Smooth muscle cell of the brain vasculature (primary cell): ENCODE results near the gene SRSF5.
"Not testable (repeated sequence)": the region's sequence is repeated elsewhere in the genome, so short reads cannot be mapped to it uniquely, and the experiment has no call there.

Source experiments
- DNase-seq: peaks from one replicate; pipeline ENCODE4 v3.0.0-alpha.2; 2012; ENCODE audit warnings: low read depth, low spot score

The SRSF5 gene

GRCh38 chr14:69766984-69767368 lies at the start of gene SRSF5:
Gene SRSF5, plus strand, starts transcription at chr14:69767142. Its CDS starts 1,015 bp downstream, at chr14:69768157.
- peak; percentile 94 for DNase-seq

- DNase-seq = not testable (repeated sequence)
Observed at GRCh38 chr14:69718614-69719013, 48.3 kb upstream of the SRSF5 start.

- DNase-seq = no peak
Observed at GRCh38 chr14:69719501-69719951, 47.4 kb upstream of the SRSF5 start.

GRCh38 chr14:69720912-69721311 lies 46.0 kb upstream of the SRSF5 start:
- DNase-seq = no peak

GRCh38 chr14:69726761-69727511 lies 40.0 kb upstream of the SRSF5 start:
- DNase-seq = no peak

- DNase-seq = no peak
Observed at GRCh38 chr14:69727860-69728259, 39.1 kb upstream of the SRSF5 start.

- DNase-seq = not testable (repeated sequence)
Observed at GRCh38 chr14:69731919-69732598, 34.9 kb upstream of the SRSF5 start.

- DNase-seq = not testable (repeated sequence)
Observed at GRCh38 chr14:69736405-69736804, 30.5 kb upstream of the SRSF5 start.

GRCh38 chr14:69741055-69741454 lies 25.9 kb upstream of the SRSF5 start:
- DNase-seq = no peak

- DNase-seq = no peak
Observed at GRCh38 chr14:69749956-69750355, 17.0 kb upstream of the SRSF5 start.

- DNase-seq = no peak
Observed at GRCh38 chr14:69750495-69750894, 16.4 kb upstream of the SRSF5 start.

GRCh38 chr14:69752773-69753172 lies 14.2 kb upstream of the SRSF5 start:
- DNase-seq = no peak

- DNase-seq = no peak
Observed at GRCh38 chr14:69753860-69754259, 13.1 kb upstream of the SRSF5 start.

- DNase-seq = no peak
Observed at GRCh38 chr14:69754487-69754886, 12.5 kb upstream of the SRSF5 start.

- DNase-seq = no peak
Observed at GRCh38 chr14:69755296-69755695, 11.6 kb upstream of the SRSF5 start.

GRCh38 chr14:69755784-69756183 lies 11.2 kb upstream of the SRSF5 start:
- DNase-seq = no peak

- no peak for DNase-seq
Observed at GRCh38 chr14:69756298-69756697, 10.6 kb upstream of the SRSF5 start.

- no peak for DNase-seq
Observed at GRCh38 chr14:69760810-69761209, 6.1 kb upstream of the SRSF5 start.

- no peak for DNase-seq
Observed at GRCh38 chr14:69763761-69764510, 3.0 kb upstream of the SRSF5 start.

GRCh38 chr14:69767369-69767999 lies 542 bp downstream of the SRSF5 start:
- peak; percentile 70 for DNase-seq

- no peak for DNase-seq
Observed at GRCh38 chr14:69768873-69769272, 1.9 kb downstream of the SRSF5 start.

GRCh38 chr14:69769623-69770022 lies 2.7 kb downstream of the SRSF5 start:
- no peak for DNase-seq
